VCaP (cell line): ENCODE data around the gene COL20A1.

Source experiments
- H3K27ac ChIP-seq: fragments of 450-650 bp; 2 replicates; pipeline ENCODE4 v1.5.1; 2017
- TF ChIP-seq, protein P1 (sequence below): fragments of 450-650 bp; conservative IDR thresholded peaks from 2 replicates; pipeline ENCODE4 v1.5.1; 2017; ENCODE audit warnings: mild to moderate bottlenecking, moderate library complexity

COL20A1 gene

DNA sequence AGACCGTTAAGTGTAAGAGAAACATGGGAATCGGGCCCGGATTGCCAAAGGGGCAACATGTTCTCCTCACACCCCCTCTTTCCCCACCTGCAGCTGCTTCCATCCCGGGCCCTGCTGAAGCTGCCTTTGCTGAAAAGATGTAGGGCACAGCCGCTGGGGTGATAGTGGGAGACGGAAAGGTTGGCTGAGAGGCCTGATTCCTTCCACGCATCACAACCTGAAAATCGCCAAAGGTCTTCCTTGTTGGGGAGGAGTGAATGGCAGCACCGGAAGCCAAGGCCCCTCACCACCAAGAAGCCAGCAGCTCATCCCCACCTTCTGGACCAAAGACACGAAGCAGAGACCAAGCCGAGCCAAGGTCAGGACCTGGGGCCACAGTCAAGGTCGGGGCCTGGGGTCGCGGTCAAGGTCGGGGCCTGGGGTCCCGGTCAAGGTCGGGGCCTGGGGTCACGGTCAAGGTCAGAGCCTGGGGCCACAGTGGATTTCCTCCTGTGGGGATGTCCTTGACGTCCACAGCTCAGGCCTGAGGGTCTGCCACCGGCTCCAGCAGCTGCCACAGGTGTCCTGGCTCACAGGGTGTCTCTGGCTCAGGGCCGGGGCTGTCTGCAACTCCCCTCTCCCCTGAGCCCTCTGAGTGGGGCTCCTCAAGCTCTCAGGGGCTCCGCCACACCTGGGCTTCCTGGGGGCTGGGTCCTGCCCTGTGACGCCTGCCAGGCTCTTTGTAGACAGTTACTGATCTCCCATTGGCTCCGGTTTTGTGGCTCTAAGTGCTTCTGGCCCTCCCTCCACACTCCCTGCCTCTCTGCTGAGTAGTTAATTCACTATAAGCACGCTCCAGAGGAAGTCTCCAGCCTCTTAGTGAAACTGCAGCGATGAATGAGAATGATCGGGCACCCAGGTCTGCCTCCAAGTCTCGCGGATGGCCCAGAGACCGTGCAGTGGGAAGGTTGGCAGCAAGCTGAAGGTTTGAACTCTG, 73.7 kb downstream of the COL20A1 start:
- H3K27ac ChIP-seq, result no peak overlapping the region
- TF ChIP-seq, protein P1, sequence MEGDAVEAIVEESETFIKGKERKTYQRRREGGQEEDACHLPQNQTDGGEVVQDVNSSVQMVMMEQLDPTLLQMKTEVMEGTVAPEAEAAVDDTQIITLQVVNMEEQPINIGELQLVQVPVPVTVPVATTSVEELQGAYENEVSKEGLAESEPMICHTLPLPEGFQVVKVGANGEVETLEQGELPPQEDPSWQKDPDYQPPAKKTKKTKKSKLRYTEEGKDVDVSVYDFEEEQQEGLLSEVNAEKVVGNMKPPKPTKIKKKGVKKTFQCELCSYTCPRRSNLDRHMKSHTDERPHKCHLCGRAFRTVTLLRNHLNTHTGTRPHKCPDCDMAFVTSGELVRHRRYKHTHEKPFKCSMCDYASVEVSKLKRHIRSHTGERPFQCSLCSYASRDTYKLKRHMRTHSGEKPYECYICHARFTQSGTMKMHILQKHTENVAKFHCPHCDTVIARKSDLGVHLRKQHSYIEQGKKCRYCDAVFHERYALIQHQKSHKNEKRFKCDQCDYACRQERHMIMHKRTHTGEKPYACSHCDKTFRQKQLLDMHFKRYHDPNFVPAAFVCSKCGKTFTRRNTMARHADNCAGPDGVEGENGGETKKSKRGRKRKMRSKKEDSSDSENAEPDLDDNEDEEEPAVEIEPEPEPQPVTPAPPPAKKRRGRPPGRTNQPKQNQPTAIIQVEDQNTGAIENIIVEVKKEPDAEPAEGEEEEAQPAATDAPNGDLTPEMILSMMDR, result no peak

DNA sequence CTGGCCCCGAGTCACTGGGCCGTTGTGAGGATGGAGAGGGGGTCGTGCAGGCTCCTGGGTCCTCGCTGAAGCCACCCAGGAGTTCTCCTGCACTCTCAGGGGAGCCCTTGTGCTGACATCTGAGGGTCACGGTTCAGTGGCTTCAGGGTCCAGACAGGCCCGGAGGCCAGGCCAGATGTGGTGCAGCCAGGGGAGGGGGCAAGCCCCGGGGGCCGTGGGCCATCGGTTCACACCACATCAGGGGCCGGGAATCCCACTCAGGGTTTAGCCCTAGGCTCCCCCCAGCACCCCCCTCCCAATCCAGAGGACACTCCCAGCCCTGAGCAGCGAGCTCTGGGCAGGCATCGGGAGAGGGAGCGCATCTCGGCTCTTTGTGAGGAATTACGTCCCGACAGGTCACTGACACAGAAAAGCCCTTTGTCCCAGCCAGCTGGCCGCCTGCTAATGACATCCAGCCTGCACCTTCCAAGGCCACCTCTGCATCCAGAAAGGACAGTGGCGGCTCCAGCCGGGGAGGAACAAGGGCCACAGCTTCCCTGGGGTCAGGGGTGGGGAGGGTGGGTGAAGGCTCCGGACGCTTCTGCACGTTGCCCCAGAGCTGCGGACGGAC, 74.6 kb downstream of the COL20A1 start:
- no peak overlapping the region for H3K27ac ChIP-seq
- TF ChIP-seq, protein P1, result no peak

DNA sequence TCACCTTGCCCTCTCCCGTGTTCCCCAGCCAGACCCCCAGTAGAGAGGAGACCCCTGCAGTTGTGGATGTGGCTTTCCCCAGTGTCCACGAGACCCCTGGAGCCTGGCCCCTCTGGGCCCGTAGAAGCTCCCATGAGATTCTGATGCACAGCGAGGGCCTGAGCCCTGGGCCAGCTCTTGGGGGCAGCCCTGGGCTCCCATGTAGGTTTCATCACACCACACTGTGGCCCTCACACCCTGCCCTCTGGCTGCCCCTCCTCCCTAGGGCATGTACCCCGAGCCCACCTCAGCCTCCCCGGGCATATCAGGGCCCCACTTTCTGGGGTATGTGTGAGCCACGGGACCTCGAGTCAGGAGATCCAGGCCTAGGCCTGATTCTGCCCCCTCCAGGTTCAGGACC, 75.2 kb downstream of the COL20A1 start:
- no peak overlapping the region for H3K27ac ChIP-seq
- TF ChIP-seq, protein P1, result no peak

DNA sequence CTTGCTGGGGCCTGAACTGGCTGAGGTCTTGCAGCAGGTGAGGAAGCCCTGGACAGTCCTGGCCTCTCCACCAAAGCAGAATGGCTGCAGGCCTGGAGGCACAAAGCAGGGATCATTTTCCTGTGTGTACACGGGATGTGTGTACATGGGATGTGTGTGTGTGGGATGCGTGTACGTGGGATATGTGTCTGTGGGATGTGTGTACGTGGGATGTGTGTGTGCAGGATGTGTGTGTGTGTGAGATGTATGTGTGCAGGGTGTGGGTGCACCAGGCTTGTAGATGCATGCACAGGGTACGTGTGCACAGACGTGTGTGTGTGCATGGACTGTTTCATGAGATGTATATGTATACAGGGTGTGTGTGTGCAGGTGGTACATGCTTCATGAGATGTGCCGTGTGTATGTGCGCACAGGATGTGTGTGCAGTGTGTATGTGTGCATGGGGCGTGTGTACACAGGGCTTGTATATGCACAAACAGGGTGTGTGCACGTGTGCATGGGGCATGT, 76.1 kb downstream of the COL20A1 start:
- TF ChIP-seq, protein P1, result no peak
- no peak overlapping the region for H3K27ac ChIP-seq

DNA sequence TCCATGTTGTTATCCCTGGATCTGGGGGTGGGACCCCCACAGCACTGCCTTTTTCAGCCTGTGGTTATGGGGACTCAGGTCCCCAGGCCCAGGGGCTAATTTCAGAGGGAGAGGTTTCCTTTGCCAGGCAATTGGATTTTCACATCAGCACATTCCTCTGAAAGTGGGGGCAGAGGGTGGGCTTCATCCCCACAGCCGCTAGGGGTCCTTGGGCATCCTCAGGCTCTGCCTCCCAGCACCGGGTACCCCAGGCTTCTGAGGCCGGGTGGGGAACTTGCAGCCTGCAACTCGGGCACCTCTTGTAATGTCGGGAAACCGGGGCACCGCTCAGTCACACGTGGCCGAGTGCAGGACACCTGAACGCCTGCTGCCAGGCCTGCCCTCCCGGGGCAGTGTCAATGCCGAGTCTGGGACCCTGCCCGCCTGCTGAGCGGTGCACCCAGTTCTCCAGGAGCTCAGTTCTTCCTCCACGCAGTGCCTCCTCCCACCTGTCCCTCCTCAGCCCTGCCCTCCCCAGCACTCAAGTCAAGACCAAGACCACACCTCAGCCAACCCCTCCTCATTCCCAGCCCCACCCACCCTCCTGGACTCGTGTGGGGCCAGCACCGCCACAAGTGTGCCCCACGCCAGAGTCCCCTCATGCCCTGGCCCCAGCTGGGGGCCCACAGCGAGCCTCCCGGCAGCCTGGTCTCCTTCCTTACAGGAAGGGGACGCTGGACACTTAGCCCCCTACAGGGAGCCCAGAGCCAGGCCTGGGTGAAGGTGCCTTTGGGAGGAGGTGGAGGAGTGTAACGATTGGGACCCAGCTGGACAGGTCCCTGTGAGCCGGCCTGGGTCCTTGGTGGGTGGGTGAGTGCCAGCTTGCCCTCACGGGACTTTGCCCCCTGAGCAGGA, 77.0 kb downstream of the COL20A1 start:
- TF ChIP-seq, protein P1, result no peak
- no peak overlapping the region for H3K27ac ChIP-seq

DNA sequence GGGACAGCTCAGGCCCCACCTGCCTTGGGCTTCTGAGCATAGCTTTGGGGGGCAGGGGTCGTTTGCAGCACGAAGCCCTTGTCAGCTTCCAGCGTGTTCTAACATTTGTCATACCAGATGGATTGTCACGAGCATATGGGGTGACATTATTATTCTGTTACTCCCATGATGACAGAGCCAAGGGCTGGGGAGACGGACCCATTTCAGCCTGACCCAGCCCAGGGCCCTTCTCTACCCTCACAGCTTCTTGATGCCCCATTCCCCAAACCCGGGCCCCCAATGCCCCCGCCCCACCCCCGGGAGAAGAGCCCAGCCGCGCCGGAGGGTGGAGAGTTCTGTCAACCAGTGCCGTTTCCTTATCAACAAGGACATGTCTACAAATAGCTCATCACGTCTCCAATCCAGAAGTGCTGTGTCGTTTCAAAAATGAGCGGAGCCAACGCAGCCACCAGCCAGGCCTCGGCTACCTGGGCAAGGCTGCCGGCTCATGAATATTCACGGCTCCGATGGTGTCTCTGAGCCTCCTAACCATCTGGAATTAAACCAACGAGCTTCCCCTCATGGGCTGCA, 77.7 kb downstream of the COL20A1 start:
- no peak overlapping the region for H3K27ac ChIP-seq
- TF ChIP-seq, protein P1, result no peak
